DND-41 (cell line): ENCODE data around the gene PHF13.

ENCODE experiments used
- EZH2 ChIP-seq: IDR thresholded peaks from 3 replicates; pipeline ENCODE4 v1.6.1; 2012; ENCODE audit warnings: borderline replicate concordance, low read depth, mild to moderate bottlenecking, moderate library complexity, low read length, inconsistent platforms; ENCODE audit not compliant: severe bottlenecking
- TF ChIP-seq, protein P1 (sequence below): IDR thresholded peaks from 2 replicates; pipeline ENCODE4 v1.5.1; 2012; ENCODE audit warnings: borderline replicate concordance, low read length, moderate library complexity, mild to moderate bottlenecking; ENCODE audit not compliant: poor library complexity, severe bottlenecking; ENCODE audit errors: extremely low read depth

DNA sequence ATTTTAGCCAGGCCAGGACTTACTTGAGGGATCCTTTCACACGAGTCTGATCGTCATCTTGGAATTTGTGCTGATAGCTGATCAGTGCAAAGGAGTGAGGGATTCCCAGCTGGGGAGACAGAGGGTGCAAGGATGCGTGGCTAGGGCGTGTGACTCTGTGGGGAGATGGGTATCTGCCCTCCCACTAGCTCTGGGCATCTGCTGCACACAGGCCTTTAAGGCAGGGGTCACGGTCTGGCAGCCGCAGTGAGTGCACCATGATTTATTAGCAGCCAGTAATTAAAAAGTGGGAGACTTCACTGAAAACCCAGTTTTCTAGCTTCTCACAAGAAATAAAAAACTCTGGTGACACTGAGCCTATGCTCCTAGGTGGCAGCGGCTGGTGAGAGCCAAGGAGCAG lies 31.5 kb downstream of the PHF13 start:
- TF ChIP-seq, protein P1, sequence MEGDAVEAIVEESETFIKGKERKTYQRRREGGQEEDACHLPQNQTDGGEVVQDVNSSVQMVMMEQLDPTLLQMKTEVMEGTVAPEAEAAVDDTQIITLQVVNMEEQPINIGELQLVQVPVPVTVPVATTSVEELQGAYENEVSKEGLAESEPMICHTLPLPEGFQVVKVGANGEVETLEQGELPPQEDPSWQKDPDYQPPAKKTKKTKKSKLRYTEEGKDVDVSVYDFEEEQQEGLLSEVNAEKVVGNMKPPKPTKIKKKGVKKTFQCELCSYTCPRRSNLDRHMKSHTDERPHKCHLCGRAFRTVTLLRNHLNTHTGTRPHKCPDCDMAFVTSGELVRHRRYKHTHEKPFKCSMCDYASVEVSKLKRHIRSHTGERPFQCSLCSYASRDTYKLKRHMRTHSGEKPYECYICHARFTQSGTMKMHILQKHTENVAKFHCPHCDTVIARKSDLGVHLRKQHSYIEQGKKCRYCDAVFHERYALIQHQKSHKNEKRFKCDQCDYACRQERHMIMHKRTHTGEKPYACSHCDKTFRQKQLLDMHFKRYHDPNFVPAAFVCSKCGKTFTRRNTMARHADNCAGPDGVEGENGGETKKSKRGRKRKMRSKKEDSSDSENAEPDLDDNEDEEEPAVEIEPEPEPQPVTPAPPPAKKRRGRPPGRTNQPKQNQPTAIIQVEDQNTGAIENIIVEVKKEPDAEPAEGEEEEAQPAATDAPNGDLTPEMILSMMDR, result no peak
- TF ChIP-seq EZH2, result no peak
